Measurements from ENCODE around the gene GJE1.

DNA sequence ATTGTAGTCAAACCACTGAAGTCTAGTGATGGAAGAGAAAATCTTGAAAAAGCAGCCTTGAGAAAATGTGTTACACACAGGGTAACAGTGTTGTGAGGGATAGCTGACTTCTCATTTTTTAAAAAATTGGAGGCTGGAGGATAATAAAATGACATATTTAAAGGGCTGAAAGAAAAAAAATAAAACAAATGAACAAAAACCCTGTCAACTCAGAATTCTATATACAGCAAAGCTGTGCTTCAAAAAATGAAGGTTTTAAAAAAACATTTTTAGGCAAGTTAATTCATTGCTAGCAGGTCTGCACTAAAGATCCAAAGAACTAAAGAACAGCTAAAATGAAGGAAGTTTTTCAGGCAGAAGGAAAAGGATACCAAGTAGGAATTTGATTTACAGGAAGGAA, 45.4 kb downstream of the GJE1 start:
- TF ChIP-seq, protein P1, sequence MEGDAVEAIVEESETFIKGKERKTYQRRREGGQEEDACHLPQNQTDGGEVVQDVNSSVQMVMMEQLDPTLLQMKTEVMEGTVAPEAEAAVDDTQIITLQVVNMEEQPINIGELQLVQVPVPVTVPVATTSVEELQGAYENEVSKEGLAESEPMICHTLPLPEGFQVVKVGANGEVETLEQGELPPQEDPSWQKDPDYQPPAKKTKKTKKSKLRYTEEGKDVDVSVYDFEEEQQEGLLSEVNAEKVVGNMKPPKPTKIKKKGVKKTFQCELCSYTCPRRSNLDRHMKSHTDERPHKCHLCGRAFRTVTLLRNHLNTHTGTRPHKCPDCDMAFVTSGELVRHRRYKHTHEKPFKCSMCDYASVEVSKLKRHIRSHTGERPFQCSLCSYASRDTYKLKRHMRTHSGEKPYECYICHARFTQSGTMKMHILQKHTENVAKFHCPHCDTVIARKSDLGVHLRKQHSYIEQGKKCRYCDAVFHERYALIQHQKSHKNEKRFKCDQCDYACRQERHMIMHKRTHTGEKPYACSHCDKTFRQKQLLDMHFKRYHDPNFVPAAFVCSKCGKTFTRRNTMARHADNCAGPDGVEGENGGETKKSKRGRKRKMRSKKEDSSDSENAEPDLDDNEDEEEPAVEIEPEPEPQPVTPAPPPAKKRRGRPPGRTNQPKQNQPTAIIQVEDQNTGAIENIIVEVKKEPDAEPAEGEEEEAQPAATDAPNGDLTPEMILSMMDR (IDR thresholded peaks at IDR 0.05) = no peak
- no peak for TF ChIP-seq ZFX (IDR thresholded peaks at IDR 0.05; ENCODE audit: borderline replicate concordance)

Data from 22Rv1 (cell line).